K562 (cell line): ENCODE data around the gene ZBTB25. TPM values are rescaled to one million over a fixed set of nuclear protein-coding genes. Genes with fewer than 3 reads are reported as not detected.

Source experiments
- ATAC-seq: fragments of 200-7000 bp; cut with Tn5 transposase; 3 replicates; pipeline ENCODE4 v1.9.1; 2020; ENCODE audit warnings: moderate library complexity
- BruUV-seq: library from RNA; stranded (reverse); fragments of 400-500 nt; replicated peaks from 2 replicates; lab custom pipeline; 2021; lab: Mats Ljungman, UMichigan
- CTCF ChIA-PET: fragments of 300-600 bp; formaldehyde crosslinking; extraction: SDS; loops from one replicate; lab custom pipeline; 2021; ENCODE audit warnings: low intra/inter-chr PET ratio; lab: Yijun Ruan, JAX
- POLR2A ChIA-PET: fragments of 300-600, 350-650 bp; sonication (Branson Sonifier 250); formaldehyde crosslinking; extraction: SDS; loops from one replicate; lab custom pipeline; 2021; ENCODE audit warnings: antibody characterized with exemption, inconsistent platforms; lab: Yijun Ruan, JAX
- DNase-seq, 4 experiments: peaks; one replicate each; pipeline versions ENCODE4 v3.0.0 to v3.0.0-alpha.2; 2011 to 2018; ENCODE audit warnings: low spot score in 3 of 4, mixed read lengths in 3 of 4; ENCODE audit errors: extremely low read depth in 1 of 4
- FAIRE-seq: peaks from 2 replicates; lab custom pipeline; 2011; peaks lifted over from hg19 to GRCh38; lab: Jason Lieb, UNC
- H2AFZ ChIP-seq: 2 replicates; pipeline ENCODE4 v1.6.0; 2011; ENCODE audit warnings: low read depth, low read length, control low read depth, inconsistent platforms
- H3K27ac ChIP-seq: fragments of 200-600 bp; 3 replicates; pipeline ENCODE4 v1.8.0; 2011; ENCODE audit warnings: low read depth, mild to moderate bottlenecking, control low read depth, inconsistent platforms, low read length, moderate library complexity, mixed read lengths; ENCODE audit errors: extremely low read depth
- H3K27me3 ChIP-seq, 2 experiments: fragments of 300-600 bp in 1 of 2; 2 replicates in 1 of 2; 3 replicates in 1 of 2; pipeline versions ENCODE4 v1.6.0 to v1.8.0; 2011; ENCODE audit warnings: inconsistent platforms in 2 of 2, low read length in 2 of 2, mild to moderate bottlenecking in 1 of 2, mixed read lengths in 1 of 2, moderate library complexity in 1 of 2; ENCODE audit not compliant: control insufficient read depth in 2 of 2, insufficient read depth in 2 of 2
- H3K36me3 ChIP-seq: fragments of 300-600 bp; 3 replicates; pipeline ENCODE4 v1.8.0; 2011; ENCODE audit warnings: mild to moderate bottlenecking, low read length, inconsistent platforms; ENCODE audit not compliant: control insufficient read depth, insufficient read depth
- H3K4me1 ChIP-seq, 2 experiments: fragments of 200-600 bp in 1 of 2; replicated peaks in 1 of 2; 2 replicates in 1 of 2; 3 replicates in 1 of 2; pipeline versions ENCODE4 v1.5.1 to v1.8.0; 2011; ENCODE audit warnings: inconsistent platforms in 2 of 2, low read length in 2 of 2, mild to moderate bottlenecking in 1 of 2, mixed read lengths in 1 of 2, moderate library complexity in 1 of 2; ENCODE audit not compliant: control insufficient read depth in 2 of 2, insufficient read depth in 2 of 2
- H3K4me2 ChIP-seq: 2 replicates; pipeline ENCODE4 v1.6.1; 2011; ENCODE audit warnings: low read length, control low read depth, inconsistent platforms, mixed read lengths; ENCODE audit not compliant: insufficient read depth
- H3K4me3 ChIP-seq: fragments of 200-600 bp; sonication (generic), shearing (Covaris generic); 2 replicates; pipeline ENCODE4 v1.5.1; 2016; ENCODE audit warnings: control low read depth, inconsistent platforms
- H3K79me2 ChIP-seq: fragments of 200-600 bp; 3 replicates; pipeline ENCODE4 v1.8.0; 2011; ENCODE audit warnings: low read length, inconsistent platforms; ENCODE audit not compliant: control insufficient read depth, insufficient read depth
- H3K9ac ChIP-seq, 2 experiments: 2 replicates each; pipeline versions ENCODE4 v1.6.0 to v1.6.1; 2011; ENCODE audit warnings: low read depth in 2 of 2, low read length in 2 of 2, control low read depth in 1 of 2, inconsistent platforms in 1 of 2, mild to moderate bottlenecking in 1 of 2, mixed read lengths in 1 of 2; ENCODE audit not compliant: insufficient read depth in 1 of 2
- H3K9me1 ChIP-seq: one replicate; pipeline ENCODE4 v1.6.0; 2011; ENCODE audit warnings: inconsistent platforms, mild to moderate bottlenecking, low read length, moderate library complexity; ENCODE audit not compliant: control insufficient read depth, insufficient read depth
- H3K9me3 ChIP-seq: replicated peaks from 2 replicates; pipeline ENCODE4 v1.5.1; 2011; ENCODE audit warnings: low read depth, low read length, inconsistent platforms; ENCODE audit not compliant: control insufficient read depth, insufficient read depth
- H4K20me1 ChIP-seq: replicated peaks from 2 replicates; pipeline ENCODE4 v1.6.1; 2011; ENCODE audit warnings: low read length, inconsistent platforms, mixed read lengths; ENCODE audit not compliant: control insufficient read depth, insufficient read depth
- ATF3 ChIP-seq, 2 experiments: fragments of 450-650 bp in 1 of 2; sonication (generic) in 1 of 2; formaldehyde crosslinking in 1 of 2; IDR thresholded peaks in 1 of 2; conservative IDR thresholded peaks in 1 of 2; 2 replicates each; pipeline versions ENCODE4 v1.6.1 to v1.8.1; 2016 to 2023; ENCODE audit warnings: mild to moderate bottlenecking in 2 of 2, moderate library complexity in 2 of 2, inconsistent platforms in 1 of 2, missing genetic modification reagents in 1 of 2
- CTBP1 ChIP-seq: fragments of 450-650 bp; IDR thresholded peaks from 2 replicates; pipeline ENCODE4 v1.6.1; 2016; ENCODE audit warnings: borderline replicate concordance
- E2F3 ChIP-seq: fragments of 250-450 bp; sonication (Bioruptor Pico); IDR thresholded peaks from 2 replicates; pipeline ENCODE4 v1.4.0; 2020; ENCODE audit warnings: mild to moderate bottlenecking
- NFIC ChIP-seq: fragments of 450-650 bp; IDR thresholded peaks from 2 replicates; pipeline ENCODE4 v1.6.1; 2017; ENCODE audit warnings: mild to moderate bottlenecking, inconsistent platforms
- ZBTB49 ChIP-seq: sonication (generic); formaldehyde crosslinking; IDR thresholded peaks from 2 replicates; pipeline ENCODE4 v1.8.0; 2022; ENCODE audit warnings: missing genetic modification reagents, mild to moderate bottlenecking, borderline replicate concordance
- WGBS: fragments of 100-300 bp; shearing (Covaris generic); methylation state at CpG from one replicate; pipeline ENCODE4 v1.1.6; 2016; ENCODE audit warnings: low coverage, mixed read lengths; ENCODE audit not compliant: insufficient coverage; ENCODE audit errors: missing lambda C conversion rate; 5-methylcytosine and 5-hydroxymethylcytosine counted together
- in situ Hi-C: fragments of 300-500 bp; cut with MboI; formaldehyde crosslinking; loops from 4 replicates; pipeline ENCODE4 v1.15.0; 2018; ENCODE audit warnings: inconsistent platforms, mixed read lengths
- intact Hi-C: fragments of 100-400 bp; cut with micrococcal nuclease; formaldehyde crosslinking; loops from 2 replicates; pipeline ENCODE4 v1.14.2; 2022
- polyA plus RNA-seq, 8 experiments: library from polyadenylated mRNA; depleted of rRNA in 4 of 8; stranded (reverse) in 5 of 8; unstranded in 3 of 8; fragments of >200 nt; fragmentation: Nextera tagmentation in 2 of 8; fragmentation: Illumina TruSeq in 1 of 8; extraction: Ambion mirVana in 2 of 8; extraction: Trizol in 1 of 8; gene quantifications; 2 replicates each; pipeline versions ENCODE4 v1.2.1 to v1.2.3, GENCODE V29; 2011 to 2014; ENCODE audit warnings: inconsistent platforms in 1 of 8, missing spikeins in 1 of 8
- total RNA-seq, 7 experiments: library from RNA; depleted of rRNA in 6 of 7; stranded (reverse); fragments of >200 nt in 6 of 7; fragmentation: Illumina TruSeq in 2 of 7; extraction: Trizol in 2 of 7; gene quantifications; 2 replicates each; pipeline versions ENCODE4 v1.2.1 to v1.2.3, GENCODE V29; 2011 to 2021; ENCODE audit warnings: low replicate concordance in 1 of 7
- TF ChIP-seq, protein P1 (sequence below), 2 experiments: IDR thresholded peaks in 1 of 2; conservative IDR thresholded peaks in 1 of 2; 2 replicates each; pipeline ENCODE4 v1.6.1; 2016; ENCODE audit warnings: low read depth in 2 of 2, mild to moderate bottlenecking in 1 of 2, missing compliant biosample characterization in 1 of 2, missing genetic modification characterization in 1 of 2, moderate library complexity in 1 of 2

ZBTB25 gene
- total and polyA plus RNA-seq, 9 of the 15 experiments (the other 6 are each of a cell fraction or from before 2014, with no cell fraction given) = 0.61 to 3.9 (median 2.3) TPM

GRCh38 chr14:64417771-64418125 lies 85.9 kb downstream of the ZBTB25 start:
- H3K36me3 ChIP-seq = peaks cover 80% of the 10 kb centered on the region
- DNase-seq = no peak
- in situ Hi-C loops = no loop called here
- ATAC-seq = no peak
- no peaks in the 10 kb centered on the region for H3K9me3 ChIP-seq
- H3K27me3 ChIP-seq = no peaks in the 10 kb centered on the region
- H3K4me3 ChIP-seq = no peak overlapping the region
- FAIRE-seq = no peak
- no peaks in the 10 kb centered on the region for H4K20me1 ChIP-seq
- no peak for TF ChIP-seq E2F3 (CRISPR knock-in tag)
- TF ChIP-seq, all 486 proteins: peak for 0
- CTCF ChIA-PET = no interaction called here
- Histone ChIP-seq H3K79me2 (no peaks in the 10 kb centered on the region), H3K27ac (no peak overlapping the region), H3K4me1 (no peaks in the 10 kb centered on the region; a peak in 1 of 5 replicates), H3K9ac (no peak overlapping the region), H2AFZ (no peak overlapping the region), H3K4me2 (no peak overlapping the region), H3K9me1 (no peaks in the 10 kb centered on the region)
- intact Hi-C loops = no loop called here
- 96% methylated on average over 7 of the region's 7 CpGs for WGBS
- TSS peak; percentile 15 for BruUV-seq
- POLR2A ChIA-PET = interaction anchor here (1.8 kb wide), 1 partner anchor 17 kb away, joined by 4 read pairs; no protein-coding TSS in a partner anchor

DNA sequence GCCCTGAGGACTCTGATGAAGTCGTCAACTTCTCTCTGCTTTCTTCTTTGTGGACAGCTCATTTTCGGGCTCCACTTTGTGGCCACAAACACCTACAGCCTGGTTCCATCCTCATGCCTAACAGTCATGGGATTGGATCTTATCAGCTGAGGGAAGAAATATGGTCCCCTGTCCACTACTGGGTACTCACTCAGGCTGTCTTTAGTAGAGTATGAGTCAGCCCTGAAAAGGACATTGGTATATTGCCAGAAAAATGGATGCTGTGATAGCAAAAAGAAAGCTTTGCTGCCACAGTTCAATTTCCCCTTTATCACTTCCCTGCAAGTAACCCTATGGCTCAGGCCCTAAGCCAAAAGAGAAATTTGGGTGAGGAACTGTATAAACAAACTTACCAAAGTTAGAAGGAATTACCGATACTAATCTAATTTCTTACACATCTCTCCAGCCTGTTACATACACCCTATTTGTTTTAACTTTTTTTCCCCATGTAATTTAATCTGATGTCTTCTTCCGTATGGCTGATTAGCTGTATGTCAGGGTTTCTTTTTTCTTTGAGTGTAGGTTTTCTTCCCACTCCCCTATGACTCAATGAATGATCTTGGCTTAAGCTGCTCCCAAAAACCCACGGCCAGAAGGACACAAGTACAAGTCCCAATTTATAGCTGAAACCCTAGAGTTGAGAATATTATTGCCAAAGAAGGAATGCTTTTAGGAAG lies 86.4 kb downstream of the ZBTB25 start:
- Histone ChIP-seq H3K79me2 (no peaks in the 10 kb centered on the region), H3K9me3 (no peaks in the 10 kb centered on the region), H3K9me1 (no peaks in the 10 kb centered on the region), H3K4me3 (no peak overlapping the region), H3K4me1 (no peaks in the 10 kb centered on the region; a peak in 1 of 5 replicates), H2AFZ (no peak overlapping the region), H4K20me1 (no peaks in the 10 kb centered on the region), H3K36me3 (peaks cover 79% of the 10 kb centered on the region), H3K4me2 (no peak overlapping the region), H3K9ac (no peak overlapping the region), H3K27ac (no peak overlapping the region), H3K27me3 (no peaks in the 10 kb centered on the region)
- in situ Hi-C loops (no loop called here), intact Hi-C loops (no loop called here)
- BruUV-seq = no TSS peak
- ATAC-seq = no peak
- ChIA-PET POLR2A (interaction anchor here (0.8 to 1.8 kb wide), 2 partner anchors 18 to 243 kb away, joined by 3 to 4 read pairs; no protein-coding TSS in a partner anchor), CTCF (no interaction called here)
- no peak for FAIRE-seq
- 76% methylated on average over 5 of the region's 5 CpGs for WGBS
- peak in 2 of 4 experiments; percentile 16 to 32 for DNase-seq
- TF ChIP-seq ZBTB49 (CRISPR knock-in tag) (no peak), ATF3 (IDR thresholded peaks at IDR 0.05) (peak; percentile 55; the same call in 1 of the 2 replicates), ATF3 (CRISPR knock-in tag; conservative IDR thresholded peaks at IDR 0.05) (no peak), NFIC (peak; percentile 68), CTBP1 (peak; percentile 55; the same call in 1 of the 2 replicates)
- TF ChIP-seq, protein P1, sequence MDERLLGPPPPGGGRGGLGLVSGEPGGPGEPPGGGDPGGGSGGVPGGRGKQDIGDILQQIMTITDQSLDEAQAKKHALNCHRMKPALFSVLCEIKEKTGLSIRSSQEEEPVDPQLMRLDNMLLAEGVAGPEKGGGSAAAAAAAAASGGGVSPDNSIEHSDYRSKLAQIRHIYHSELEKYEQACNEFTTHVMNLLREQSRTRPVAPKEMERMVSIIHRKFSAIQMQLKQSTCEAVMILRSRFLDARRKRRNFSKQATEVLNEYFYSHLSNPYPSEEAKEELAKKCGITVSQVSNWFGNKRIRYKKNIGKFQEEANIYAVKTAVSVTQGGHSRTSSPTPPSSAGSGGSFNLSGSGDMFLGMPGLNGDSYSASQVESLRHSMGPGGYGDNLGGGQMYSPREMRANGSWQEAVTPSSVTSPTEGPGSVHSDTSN (CRISPR knock-in tag; IDR thresholded peaks at IDR 0.05; ENCODE audit: low read depth) = no peak
- TF ChIP-seq, protein P1 (tag; conservative IDR thresholded peaks at IDR 0.05; ENCODE audit: low read depth) = peak; percentile 78
